HG03439 (cell line): Measurements from ENCODE around the gene PRR5.
A peak's percentile ranks its signal among the peaks of the same experiment; 100 is the strongest.
"Not testable (repeated sequence)": the region's sequence is repeated elsewhere in the genome, so short reads cannot be mapped to it uniquely, and the experiment has no call there.

Experiments
- ATAC-seq: cut with Tn5 transposase; IDR thresholded peaks from one replicate; pipeline ENCODE4 v1.9.1; 2021; ENCODE audit warnings: mild to moderate bottlenecking, moderate library complexity; ENCODE audit not compliant: unreplicated experiment

Gene PRR5

GRCh38 chr22:44701824-44702478 lies at the start of gene PRR5:
Gene PRR5 (plus strand): TSS chr22:44702204. CDS start chr22:44702475, 271 bp downstream.
- ATAC-seq = peak; percentile 69

- not testable (repeated sequence) for ATAC-seq
Measured at GRCh38 chr22:44652866-44653265, 49.1 kb upstream of the PRR5 start.

GRCh38 chr22:44658311-44658953 lies 43.6 kb upstream of the PRR5 start:
- no peak for ATAC-seq

GRCh38 chr22:44659140-44659539 lies 42.9 kb upstream of the PRR5 start:
- no peak for ATAC-seq

GRCh38 chr22:44660051-44660830 lies 41.8 kb upstream of the PRR5 start:
- no peak for ATAC-seq

- ATAC-seq = no peak
Measured at GRCh38 chr22:44661070-44661469, 40.9 kb upstream of the PRR5 start.

- ATAC-seq = no peak
Measured at GRCh38 chr22:44661659-44662569, 40.1 kb upstream of the PRR5 start.

GRCh38 chr22:44663256-44663999 lies 38.6 kb upstream of the PRR5 start:
- ATAC-seq = no peak

GRCh38 chr22:44664149-44664548 lies 37.9 kb upstream of the PRR5 start:
- ATAC-seq = no peak

- ATAC-seq = no peak
Measured at GRCh38 chr22:44665115-44665514, 36.9 kb upstream of the PRR5 start.

GRCh38 chr22:44666207-44666585 lies 35.8 kb upstream of the PRR5 start:
- no peak for ATAC-seq

- ATAC-seq = no peak
Measured at GRCh38 chr22:44667276-44667675, 34.7 kb upstream of the PRR5 start.

GRCh38 chr22:44667829-44668189 lies 34.2 kb upstream of the PRR5 start:
- ATAC-seq = no peak

- no peak for ATAC-seq
Measured at GRCh38 chr22:44668190-44668885, 33.7 kb upstream of the PRR5 start.

GRCh38 chr22:44668886-44669521 lies 33.0 kb upstream of the PRR5 start:
- ATAC-seq = no peak

GRCh38 chr22:44669561-44669976 lies 32.4 kb upstream of the PRR5 start:
- no peak for ATAC-seq

- no peak for ATAC-seq
Measured at GRCh38 chr22:44670220-44670988, 31.6 kb upstream of the PRR5 start.

GRCh38 chr22:44671742-44672141 lies 30.3 kb upstream of the PRR5 start:
- ATAC-seq = no peak
